ENCODE measurements around the gene KRT24.

- no peak for TF ChIP-seq CTCF (IDR thresholded peaks at IDR 0.05)
- no peak for TF ChIP-seq POLR2A (IDR thresholded peaks at IDR 0.05)
- TF ChIP-seq EP300 (IDR thresholded peaks at IDR 0.05): peak in 1 of 2 donors; percentile 73
Observed at GRCh38 chr17:40722241-40722640, 18.7 kb upstream of the KRT24 start.
